HG03196 (cell line): ENCODE measurements around the gene RGR.

ENCODE experiments used
- ATAC-seq: cut with Tn5 transposase; IDR thresholded peaks from one replicate; pipeline ENCODE4 v1.9.1; 2021; ENCODE audit not compliant: unreplicated experiment

RGR gene

DNA sequence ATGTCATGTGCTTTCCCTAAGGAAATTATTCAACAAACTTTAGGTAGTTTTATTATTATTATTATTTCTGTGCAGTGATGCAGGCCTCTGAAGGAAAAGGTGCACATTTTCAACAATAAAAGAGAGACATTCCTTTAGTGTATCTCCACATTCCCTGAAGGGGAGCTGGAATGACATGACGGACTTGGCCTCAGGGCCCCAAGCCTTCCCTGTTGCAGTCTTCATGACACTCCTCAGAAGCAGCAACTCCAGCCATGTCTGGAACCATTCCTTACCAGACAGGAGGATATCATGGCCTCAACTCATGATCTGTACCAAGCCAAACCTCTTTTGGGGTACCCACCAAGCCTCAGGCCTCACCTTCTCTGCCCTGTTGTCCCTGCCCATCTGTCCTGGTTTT is 48.3 kb downstream of the RGR start:
- ATAC-seq: no peak

DNA sequence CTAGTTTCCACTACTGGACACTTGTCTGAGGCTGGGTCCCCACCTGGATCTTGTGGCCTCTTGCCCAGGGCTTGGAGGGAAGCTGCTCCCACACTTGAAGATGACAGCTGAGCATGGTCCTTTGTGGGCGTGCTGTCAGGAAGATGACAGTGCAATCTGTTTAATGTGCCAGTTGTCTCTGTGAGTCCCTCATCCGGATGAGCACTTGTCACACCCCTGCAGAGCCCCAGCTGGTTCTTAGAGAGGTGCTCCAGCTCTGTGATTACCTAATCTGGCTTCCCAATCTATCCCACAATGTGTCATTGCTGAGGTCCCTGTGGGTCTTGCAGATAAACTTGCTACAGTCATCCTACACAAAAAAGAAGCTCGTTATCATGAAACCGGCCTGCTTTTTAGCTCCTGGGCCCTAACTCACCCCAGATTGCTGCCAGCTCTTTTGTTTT is 48.7 kb downstream of the RGR start:
- ATAC-seq: no peak

DNA sequence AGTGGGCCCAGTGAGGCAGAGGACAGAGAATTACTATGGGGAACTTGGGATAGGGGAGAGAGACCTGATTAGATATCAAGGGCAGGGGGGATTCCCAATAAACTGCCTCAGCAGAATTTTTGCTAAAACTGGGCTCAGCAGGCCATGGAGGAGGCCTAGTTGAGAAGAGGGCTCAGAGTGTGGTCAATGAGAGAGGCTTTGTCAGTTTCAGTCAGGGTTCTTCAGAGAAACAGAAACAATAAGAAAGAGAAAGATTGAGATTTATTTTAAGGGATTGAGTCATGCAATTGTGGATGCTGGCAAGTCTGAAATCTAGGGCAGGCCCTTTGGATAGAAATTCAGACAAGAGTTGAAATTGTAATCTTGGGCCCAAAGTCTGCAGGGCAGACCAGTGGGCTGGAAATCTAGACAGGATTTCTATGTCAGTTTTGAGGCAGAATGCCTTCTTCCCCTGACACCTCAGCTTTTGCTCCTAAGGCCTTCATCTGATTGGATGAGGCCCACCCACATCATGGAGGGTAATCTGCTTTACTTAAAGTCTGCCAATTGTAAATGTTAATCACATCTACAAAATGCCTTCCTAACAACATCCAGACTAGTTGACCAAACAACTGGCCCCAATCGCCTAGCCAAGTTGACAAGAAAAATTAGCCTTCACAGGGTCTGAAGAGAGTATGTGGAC is 50.1 kb downstream of the RGR start:
- ATAC-seq: peak; percentile 68

DNA sequence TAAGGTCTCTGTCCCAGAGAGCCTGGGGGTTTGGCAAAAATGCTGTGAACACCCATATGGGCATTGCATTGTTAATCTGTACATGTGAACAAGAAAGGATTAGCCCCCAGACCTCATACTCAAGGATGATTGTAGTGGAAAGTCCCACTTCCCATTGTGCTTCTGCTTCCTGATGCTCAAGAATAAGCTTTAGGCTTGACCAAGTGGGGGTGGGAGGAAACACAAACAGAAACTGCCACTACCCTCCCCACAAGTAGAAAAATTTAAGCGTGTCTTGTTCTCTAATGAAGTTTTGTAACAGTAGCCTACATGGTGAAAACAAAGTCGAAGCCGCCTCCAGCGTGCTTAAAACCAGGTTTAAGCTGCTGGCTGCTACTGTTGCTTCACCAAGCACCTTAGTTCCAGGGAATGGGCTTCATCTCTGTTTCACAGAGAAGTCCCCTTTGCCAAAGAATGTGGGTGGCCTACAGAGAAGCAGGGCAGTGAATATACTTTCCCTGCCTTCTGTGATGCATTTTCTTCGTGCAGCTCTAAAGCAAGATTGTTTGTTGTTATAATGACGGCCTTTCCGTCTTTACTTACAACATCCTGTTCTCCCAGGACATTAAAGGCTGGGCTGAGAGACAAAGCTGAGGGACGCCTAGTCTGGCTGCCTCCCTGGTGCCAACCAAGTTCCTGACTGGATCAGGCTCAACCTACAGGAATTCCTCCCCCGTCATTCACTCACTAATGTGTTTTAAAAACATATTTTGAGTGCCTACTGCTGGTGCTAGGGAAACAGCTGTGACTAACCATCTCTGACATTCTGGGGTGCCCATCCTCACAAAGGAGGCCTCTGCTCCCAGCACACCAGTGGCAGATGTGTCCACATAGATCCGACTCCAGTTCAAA is 51.5 kb downstream of the RGR start:
- ATAC-seq: no peak

DNA sequence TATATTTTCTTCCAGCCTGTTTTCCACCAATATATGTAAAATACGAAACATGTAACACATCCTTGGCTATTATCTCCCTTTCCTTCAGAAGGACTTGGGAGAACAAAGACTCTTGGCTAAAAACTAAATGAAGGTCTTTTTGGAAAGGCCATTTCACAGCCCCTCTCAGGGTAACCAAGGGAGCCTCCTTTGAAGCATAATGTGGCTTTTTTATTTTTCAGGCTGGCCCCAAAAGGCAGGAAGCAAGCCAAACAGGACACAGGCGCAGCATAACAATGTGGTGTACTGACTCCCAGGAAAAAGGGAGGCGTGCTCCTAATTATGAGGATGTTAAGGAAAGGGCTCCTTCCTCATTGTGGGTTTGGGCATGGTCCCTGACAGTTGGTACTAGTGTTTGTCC is 53.2 kb downstream of the RGR start:
- no peak for ATAC-seq

DNA sequence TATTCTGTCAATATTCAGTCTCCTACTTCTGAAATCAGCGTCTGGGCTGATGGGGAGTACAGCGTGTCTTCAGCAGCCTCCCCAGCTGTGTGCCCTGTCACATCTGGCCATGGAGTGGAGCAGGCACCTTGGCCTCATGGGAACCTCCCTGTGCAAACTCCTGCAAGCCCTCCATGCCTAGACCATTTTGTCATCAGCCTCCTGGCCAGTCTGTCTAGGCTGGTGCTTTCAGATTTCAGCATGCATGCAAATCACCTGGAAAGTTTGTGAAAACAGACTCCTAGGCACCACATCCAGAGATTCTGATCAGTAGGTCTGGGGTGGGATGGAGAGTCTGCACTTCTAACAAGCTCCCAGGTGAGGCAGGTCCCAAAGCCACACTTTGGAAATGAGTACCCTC is 57.4 kb downstream of the RGR start:
- no peak for ATAC-seq

DNA sequence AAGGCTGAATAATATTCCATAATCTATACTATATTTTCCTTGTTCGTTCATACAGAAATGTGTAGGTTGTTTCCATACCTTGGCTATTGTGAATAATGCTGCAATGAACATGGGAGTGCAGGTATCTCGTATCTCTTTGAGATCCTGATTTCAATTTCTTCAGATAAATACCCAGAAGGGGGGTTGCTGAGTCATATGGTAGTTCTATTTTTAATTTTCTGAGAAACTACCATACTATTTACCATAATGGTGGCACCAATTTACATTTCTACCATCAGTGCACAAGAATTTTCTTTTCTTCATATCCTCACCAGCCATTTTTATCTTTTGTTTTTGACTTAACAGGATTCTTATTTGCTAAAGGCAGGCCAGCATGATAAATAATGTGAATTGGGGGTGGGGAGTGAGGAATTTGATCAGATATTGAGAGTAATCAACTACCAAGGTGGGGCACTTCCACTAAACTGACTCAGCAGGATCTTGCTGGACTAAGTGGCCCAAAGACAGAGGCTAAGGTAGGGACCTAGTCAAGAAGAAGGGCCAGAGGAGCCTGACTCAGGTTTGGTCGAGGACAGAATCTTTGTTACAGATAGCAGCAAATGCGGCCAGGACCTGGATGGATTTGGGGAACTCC is 62.0 kb downstream of the RGR start:
- no peak for ATAC-seq

DNA sequence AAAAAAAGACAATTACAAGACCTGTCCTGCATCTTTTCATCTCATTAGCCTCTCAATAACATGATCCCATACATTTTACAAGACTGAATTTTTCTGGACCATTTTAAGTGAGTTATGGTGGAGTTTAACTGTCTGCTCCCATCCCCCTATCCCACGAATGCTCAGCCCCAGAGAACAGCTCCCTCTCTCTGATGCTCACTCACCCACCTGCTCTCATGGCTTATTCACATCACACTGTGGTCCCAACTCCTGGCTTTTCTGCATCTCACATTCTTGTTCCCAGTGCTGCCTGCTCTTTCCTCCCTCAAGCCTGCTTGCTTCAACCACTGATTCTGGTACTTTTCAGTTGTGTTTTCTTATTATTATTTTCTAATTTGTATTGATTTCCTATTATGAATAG is 63.2 kb downstream of the RGR start:
- ATAC-seq: no peak

DNA sequence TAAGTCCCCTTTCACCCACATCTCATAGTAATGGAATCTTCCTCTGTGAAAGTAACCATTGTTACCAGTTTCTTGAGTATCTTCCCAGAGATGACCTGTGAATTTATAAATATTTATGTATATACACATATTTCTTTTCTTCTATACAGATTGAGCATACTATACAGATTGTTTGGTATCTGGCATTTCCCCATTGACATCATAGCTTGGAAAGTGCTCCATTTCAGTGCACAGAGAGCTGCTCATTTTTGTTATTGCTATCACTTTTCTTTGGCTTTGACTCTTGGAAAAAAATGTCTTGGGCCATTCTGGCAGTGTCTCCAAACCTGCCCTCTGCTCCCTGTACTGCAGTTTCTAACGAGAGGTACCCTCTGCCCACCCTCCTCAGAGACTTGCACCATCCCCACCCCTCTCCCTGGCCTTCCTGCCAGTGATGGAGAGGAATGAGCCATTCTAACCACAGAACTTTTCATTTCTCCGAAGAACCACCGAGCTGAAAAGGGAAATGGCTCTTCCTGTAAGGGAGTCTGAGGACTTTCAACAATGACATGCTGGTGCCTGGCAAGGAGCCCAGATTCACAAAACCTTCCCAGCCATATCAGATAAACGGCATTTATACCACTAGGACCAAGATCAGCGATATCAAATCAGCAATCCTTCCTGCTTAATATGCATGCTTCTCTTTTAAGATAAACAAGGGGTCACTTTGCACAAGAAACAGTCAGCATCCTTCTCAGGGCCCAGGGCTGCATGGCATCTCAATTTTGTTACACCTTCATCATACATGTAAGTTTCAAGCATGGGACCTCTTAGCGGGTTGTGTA is 63.8 kb downstream of the RGR start:
- ATAC-seq: no peak
